Vagina (tissue), 2 donors: ENCODE data around the gene CTSE.

ENCODE experiments used
- POLR2A ChIP-seq, 2 donors: fragments of 450-650 bp; IDR thresholded peaks; one replicate each; pipeline ENCODE4 v1.6.1; 2017; ENCODE audit warnings: antibody characterized with exemption in 2 of 2, mild to moderate bottlenecking in 2 of 2, moderate library complexity in 2 of 2
- TF ChIP-seq, protein P1 (sequence below), 3 experiments: fragments of 450-650 bp in 2 of 3; fragments of 200-600 bp in 1 of 3; sonication (generic) in 1 of 3; IDR thresholded peaks; one replicate each; pipeline ENCODE4 v1.5.1; 2017 to 2019; ENCODE audit warnings: antibody characterized with exemption in 3 of 3, mild to moderate bottlenecking in 2 of 3, moderate library complexity in 2 of 3

DNA sequence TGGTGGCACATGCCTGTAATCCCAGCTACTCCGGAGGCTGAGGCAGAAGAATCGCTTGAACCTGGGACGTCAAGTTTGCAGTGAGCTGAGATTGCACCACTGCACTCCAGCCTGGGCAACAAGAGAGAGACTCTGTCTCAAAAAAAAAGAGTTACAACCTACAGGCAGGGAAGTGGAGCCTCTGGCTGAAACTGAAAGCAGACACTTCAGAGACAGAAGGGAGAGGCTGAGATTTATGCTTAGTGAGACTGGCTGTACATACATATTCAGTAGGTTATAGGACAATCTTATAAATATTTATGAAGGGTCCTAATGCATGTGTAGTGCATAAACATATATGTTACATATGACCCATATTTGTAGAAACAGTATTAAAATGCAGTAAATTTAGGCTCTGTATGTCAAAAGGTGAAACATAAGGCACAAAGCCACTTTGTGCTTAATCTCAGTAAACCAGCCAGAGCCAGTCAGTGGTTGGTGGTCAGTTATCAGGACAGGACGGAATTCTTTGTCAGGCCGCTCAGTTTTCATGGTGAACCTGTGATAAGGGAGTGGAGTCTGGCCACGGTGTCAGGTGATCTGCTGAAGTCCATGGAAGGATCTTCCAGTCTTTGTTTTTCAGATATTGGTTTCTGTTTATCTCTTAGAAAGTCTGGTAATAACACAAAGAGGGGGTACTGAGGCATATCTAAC is 42.9 kb upstream of the CTSE start:
- TF ChIP-seq, protein P1, sequence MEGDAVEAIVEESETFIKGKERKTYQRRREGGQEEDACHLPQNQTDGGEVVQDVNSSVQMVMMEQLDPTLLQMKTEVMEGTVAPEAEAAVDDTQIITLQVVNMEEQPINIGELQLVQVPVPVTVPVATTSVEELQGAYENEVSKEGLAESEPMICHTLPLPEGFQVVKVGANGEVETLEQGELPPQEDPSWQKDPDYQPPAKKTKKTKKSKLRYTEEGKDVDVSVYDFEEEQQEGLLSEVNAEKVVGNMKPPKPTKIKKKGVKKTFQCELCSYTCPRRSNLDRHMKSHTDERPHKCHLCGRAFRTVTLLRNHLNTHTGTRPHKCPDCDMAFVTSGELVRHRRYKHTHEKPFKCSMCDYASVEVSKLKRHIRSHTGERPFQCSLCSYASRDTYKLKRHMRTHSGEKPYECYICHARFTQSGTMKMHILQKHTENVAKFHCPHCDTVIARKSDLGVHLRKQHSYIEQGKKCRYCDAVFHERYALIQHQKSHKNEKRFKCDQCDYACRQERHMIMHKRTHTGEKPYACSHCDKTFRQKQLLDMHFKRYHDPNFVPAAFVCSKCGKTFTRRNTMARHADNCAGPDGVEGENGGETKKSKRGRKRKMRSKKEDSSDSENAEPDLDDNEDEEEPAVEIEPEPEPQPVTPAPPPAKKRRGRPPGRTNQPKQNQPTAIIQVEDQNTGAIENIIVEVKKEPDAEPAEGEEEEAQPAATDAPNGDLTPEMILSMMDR (IDR thresholded peaks at IDR 0.05), result no peak
- no peak for TF ChIP-seq POLR2A (IDR thresholded peaks at IDR 0.05)
